Endothelial cell of umbilical vein (primary cell): ENCODE measurements around the gene RBM26.

ENCODE experiments used
- CTCF ChIP-seq, 2 donors: IDR thresholded peaks; 1 replicate in 1 of 2; 2 replicates in 1 of 2; pipeline ENCODE4 v1.5.1; 2011; ENCODE audit warnings: low read length in 2 of 2, mild to moderate bottlenecking in 2 of 2, moderate library complexity in 2 of 2, control low read depth in 1 of 2, inconsistent platforms in 1 of 2, low read depth in 1 of 2; ENCODE audit not compliant: insufficient read depth in 1 of 2; ENCODE audit errors: extremely low read depth in 1 of 2
- EZH2 ChIP-seq: IDR thresholded peaks from 2 replicates; pipeline ENCODE4 v1.6.1; 2012; ENCODE audit warnings: borderline replicate concordance, low read depth, mild to moderate bottlenecking, moderate library complexity, low read length, inconsistent platforms; ENCODE audit not compliant: severe bottlenecking
- POLR2A ChIP-seq: IDR thresholded peaks from 2 replicates; pipeline ENCODE4 v1.6.1; 2012; ENCODE audit warnings: low read depth, mild to moderate bottlenecking, control low read depth, low read length
- POLR2AphosphoS5 ChIP-seq: IDR thresholded peaks from 2 replicates; pipeline ENCODE4 v1.6.1; 2012; ENCODE audit warnings: low read depth, mild to moderate bottlenecking, control low read depth, low read length, moderate library complexity; ENCODE audit not compliant: insufficient read depth

GRCh38 chr13:79373916-79374315, 32.1 kb downstream of the RBM26 start:
- TF ChIP-seq CTCF (IDR thresholded peaks at IDR 0.05; ENCODE audit: extremely low read depth in 1 of 2, insufficient read depth in 1 of 2, low read depth in 1 of 2, low read length in 2 of 2) (no peak), POLR2AphosphoS5 (no peak), EZH2 (no peak), POLR2A (no peak)
